Thyroid gland (tissue), 4 donors: ENCODE data around the gene TSHZ1. TPM values are rescaled to one million over a fixed set of nuclear protein-coding genes. Genes with fewer than 3 reads are reported as not detected.

Experiments used
- DNase-seq, 2 donors: peaks; one replicate each; pipeline ENCODE4 v3.0.0-alpha.2; 2019
- H3K27ac ChIP-seq, 3 donors: fragments of 200-600 bp; sonication (generic); 1 replicate in 2 of 3; 2 replicates in 1 of 3; pipeline ENCODE4 v1.5.1; 2016 to 2019; ENCODE audit warnings: mild to moderate bottlenecking in 1 of 3, moderate library complexity in 1 of 3
- H3K27me3 ChIP-seq: fragments of 200-600 bp; sonication (generic); one replicate; pipeline ENCODE4 v1.5.1; 2019
- H3K36me3 ChIP-seq, 2 donors: fragments of 200-600 bp; sonication (generic); one replicate each; pipeline ENCODE4 v1.5.1; 2016 to 2019
- H3K4me1 ChIP-seq, 2 donors: fragments of 200-600 bp; sonication (generic); one replicate each; pipeline ENCODE4 v1.5.1; 2017 to 2019
- H3K4me3 ChIP-seq, 3 donors: fragments of 200-600 bp; sonication (generic); replicated peaks in 1 of 3; 1 replicate in 2 of 3; 2 replicates in 1 of 3; pipeline ENCODE4 v1.5.1; 2016; ENCODE audit warnings: mild to moderate bottlenecking in 1 of 3
- H3K9me3 ChIP-seq: fragments of 200-600 bp; sonication (generic); one replicate; pipeline ENCODE4 v1.5.1; 2017
- POLR2A ChIP-seq, 2 donors: fragments of 450-650 bp; IDR thresholded peaks; one replicate each; pipeline ENCODE4 v1.6.1; 2017; ENCODE audit warnings: antibody characterized with exemption in 2 of 2, mild to moderate bottlenecking in 2 of 2, moderate library complexity in 1 of 2
- WGBS, 2 donors: methylation state at CpG; one replicate each; pipeline ENCODE4 v1.1.5; 2017; 5-methylcytosine and 5-hydroxymethylcytosine counted together
- intact Hi-C: fragments of 100-400 bp; cut with DNase I; formaldehyde crosslinking; loops from one replicate; pipeline ENCODE4 v1.15.1; 2023
- total RNA-seq, 4 donors: library from RNA; depleted of rRNA; stranded (reverse); fragments of >200 nt; gene quantifications; one replicate each; pipeline ENCODE4 v1.2.3, GENCODE V29; 2016
- TF ChIP-seq, protein P1 (sequence below), 6 experiments: fragments of 200-600 bp in 3 of 6; fragments of 450-650 bp in 3 of 6; sonication (generic) in 3 of 6; IDR thresholded peaks; one replicate each; pipeline ENCODE4 v1.5.1; 2016 to 2019; ENCODE audit warnings: antibody characterized with exemption in 6 of 6, mild to moderate bottlenecking in 2 of 6, inconsistent platforms in 1 of 6, moderate library complexity in 1 of 6

TSHZ1 gene
- total RNA-seq, 4 donors from 2014 or later: 17.9 to 22.2 (median 19.0) TPM

- no peak overlapping the region for H3K4me3 ChIP-seq
- no peaks in the 10 kb centered on the region for H3K27me3 ChIP-seq
- no peak for TF ChIP-seq POLR2A (IDR thresholded peaks at IDR 0.05)
- TF ChIP-seq, protein P1, sequence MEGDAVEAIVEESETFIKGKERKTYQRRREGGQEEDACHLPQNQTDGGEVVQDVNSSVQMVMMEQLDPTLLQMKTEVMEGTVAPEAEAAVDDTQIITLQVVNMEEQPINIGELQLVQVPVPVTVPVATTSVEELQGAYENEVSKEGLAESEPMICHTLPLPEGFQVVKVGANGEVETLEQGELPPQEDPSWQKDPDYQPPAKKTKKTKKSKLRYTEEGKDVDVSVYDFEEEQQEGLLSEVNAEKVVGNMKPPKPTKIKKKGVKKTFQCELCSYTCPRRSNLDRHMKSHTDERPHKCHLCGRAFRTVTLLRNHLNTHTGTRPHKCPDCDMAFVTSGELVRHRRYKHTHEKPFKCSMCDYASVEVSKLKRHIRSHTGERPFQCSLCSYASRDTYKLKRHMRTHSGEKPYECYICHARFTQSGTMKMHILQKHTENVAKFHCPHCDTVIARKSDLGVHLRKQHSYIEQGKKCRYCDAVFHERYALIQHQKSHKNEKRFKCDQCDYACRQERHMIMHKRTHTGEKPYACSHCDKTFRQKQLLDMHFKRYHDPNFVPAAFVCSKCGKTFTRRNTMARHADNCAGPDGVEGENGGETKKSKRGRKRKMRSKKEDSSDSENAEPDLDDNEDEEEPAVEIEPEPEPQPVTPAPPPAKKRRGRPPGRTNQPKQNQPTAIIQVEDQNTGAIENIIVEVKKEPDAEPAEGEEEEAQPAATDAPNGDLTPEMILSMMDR (IDR thresholded peaks at IDR 0.05): no peak
- DNase-seq: no peak
- 86 to 94% methylated on average over 13 to 18 of the region's 18 CpGs for WGBS, 2 donors
- H3K27ac ChIP-seq: no peak overlapping the region
- intact Hi-C loops: no loop called here
- H3K4me1 ChIP-seq: peaks cover 7 to 13% of the 10 kb centered on the region in 2 donors
- no peaks in the 10 kb centered on the region for H3K36me3 ChIP-seq
- H3K9me3 ChIP-seq: no peaks in the 10 kb centered on the region
Measured at GRCh38 chr18:75249672-75250470, 39.3 kb downstream of the TSHZ1 start.

DNA sequence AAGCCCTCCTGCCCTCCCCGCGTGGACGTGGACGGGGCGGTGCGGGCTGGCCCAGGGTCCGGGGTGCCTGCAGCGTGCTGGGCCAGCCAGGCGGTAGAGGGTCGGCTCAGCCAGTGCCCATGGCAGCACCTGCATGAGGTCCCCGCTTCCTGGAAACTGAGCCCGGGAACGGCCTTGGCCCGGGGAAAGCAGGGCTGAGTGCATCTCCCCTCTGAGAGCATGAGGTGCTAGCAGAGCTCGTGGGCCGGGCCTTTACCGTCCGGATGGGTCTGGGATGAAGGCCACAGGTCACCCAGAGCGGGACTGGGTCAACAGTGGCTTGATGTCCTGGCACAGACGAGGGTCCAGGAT, 39.8 kb downstream of the TSHZ1 start:
- Histone ChIP-seq H3K9me3 (no peaks in the 10 kb centered on the region), H3K27me3 (no peaks in the 10 kb centered on the region), H3K4me1 (peaks cover 7 to 13% of the 10 kb centered on the region in 2 donors), H3K36me3 (no peaks in the 10 kb centered on the region), H3K27ac (no peak overlapping the region), H3K4me3 (no peak overlapping the region)
- intact Hi-C loops: no loop called here
- TF ChIP-seq, protein P1 (IDR thresholded peaks at IDR 0.05): no peak
- TF ChIP-seq POLR2A (IDR thresholded peaks at IDR 0.05): no peak
- DNase-seq: no peak
- 75 to 100% methylated on average over 7 to 10 of the region's 20 CpGs for WGBS, 2 donors

DNA sequence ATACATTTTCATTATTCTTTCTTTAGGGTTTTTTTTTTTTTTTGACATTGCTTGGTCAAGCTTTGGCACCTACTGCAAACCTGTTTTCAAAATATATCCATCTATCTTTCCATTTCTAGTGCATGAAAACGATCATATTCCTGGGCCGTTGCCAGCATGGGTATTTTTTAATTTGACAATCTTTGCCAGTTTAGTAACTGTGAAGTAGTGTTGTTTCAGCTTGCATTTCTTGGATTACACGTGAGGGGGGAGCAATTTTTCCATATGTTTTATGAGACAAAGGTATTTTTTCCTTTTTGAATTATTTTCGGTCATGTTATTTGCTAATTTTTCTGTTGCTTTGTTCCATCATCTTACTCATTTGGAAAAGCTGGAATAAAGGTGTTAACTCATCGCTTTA, 40.9 kb downstream of the TSHZ1 start:
- WGBS, 2 donors: 83% methylated on average over 5 of the region's 5 CpGs
- H3K4me3 ChIP-seq: no peak overlapping the region
- no peaks in the 10 kb centered on the region for H3K27me3 ChIP-seq
- H3K9me3 ChIP-seq: no peaks in the 10 kb centered on the region
- no peak for DNase-seq
- TF ChIP-seq, protein P1 (IDR thresholded peaks at IDR 0.05): no peak
- no peak for TF ChIP-seq POLR2A (IDR thresholded peaks at IDR 0.05)
- no peaks in the 10 kb centered on the region for H3K36me3 ChIP-seq
- H3K4me1 ChIP-seq: peaks cover 7 to 12% of the 10 kb centered on the region in 2 donors
- H3K27ac ChIP-seq: no peak overlapping the region
- intact Hi-C loops: no loop called here

DNA sequence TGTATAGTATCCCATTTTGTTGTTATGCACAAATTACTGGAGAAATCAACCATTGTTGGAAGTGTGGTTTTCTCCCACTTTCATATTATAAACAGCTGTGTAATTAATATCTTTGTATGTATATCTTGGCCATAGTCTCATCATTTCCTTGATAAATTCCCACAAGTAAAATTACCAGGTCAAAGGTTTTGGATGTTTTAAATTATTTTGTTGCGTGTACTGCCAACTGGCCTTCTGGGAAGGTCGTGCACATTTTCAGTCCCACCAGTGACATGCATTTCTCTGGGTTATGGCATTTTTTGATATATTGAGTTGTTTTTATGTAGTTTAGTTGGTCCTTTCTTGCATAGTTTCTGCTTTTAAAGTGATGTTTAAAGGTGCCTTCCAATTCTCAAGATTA, 41.5 kb downstream of the TSHZ1 start:
- Histone ChIP-seq H3K36me3 (no peaks in the 10 kb centered on the region), H3K27ac (peak overlapping the region in 1 of 3 donors; percentile 29), H3K4me3 (no peak overlapping the region), H3K27me3 (no peaks in the 10 kb centered on the region), H3K4me1 (peaks cover under 1 to 5% of the 10 kb centered on the region in 2 donors), H3K9me3 (no peaks in the 10 kb centered on the region)
- TF ChIP-seq POLR2A (IDR thresholded peaks at IDR 0.05): no peak
- TF ChIP-seq, protein P1 (IDR thresholded peaks at IDR 0.05): no peak
- DNase-seq: no peak
- 73 to 76% methylated on average over 2 of the region's 2 CpGs for WGBS, 2 donors
- intact Hi-C loops: no loop called here

DNA sequence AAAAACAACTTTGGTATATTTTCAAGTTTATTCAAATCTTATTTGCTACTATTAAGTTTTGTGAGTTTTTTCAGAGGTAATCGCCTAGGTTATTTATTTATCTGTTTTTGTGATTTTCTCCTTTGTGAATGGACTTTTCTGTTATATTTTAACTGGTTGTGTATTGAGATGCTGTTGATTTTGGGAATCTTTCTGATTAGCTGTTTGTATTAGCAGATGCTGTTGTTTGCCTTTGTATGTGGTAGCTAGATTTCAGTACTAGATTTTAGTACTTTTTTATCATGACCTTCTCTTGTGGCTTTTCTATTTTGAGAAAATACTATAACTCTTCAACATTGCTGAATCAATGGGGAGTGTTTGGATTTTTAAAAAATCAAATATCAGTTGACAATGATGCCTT, 42.4 kb downstream of the TSHZ1 start:
- TF ChIP-seq, protein P1 (IDR thresholded peaks at IDR 0.05): no peak
- no peak for TF ChIP-seq POLR2A (IDR thresholded peaks at IDR 0.05)
- H3K4me3 ChIP-seq: no peak overlapping the region
- H3K27me3 ChIP-seq: no peaks in the 10 kb centered on the region
- intact Hi-C loops: no loop called here
- H3K4me1 ChIP-seq: peaks cover 0 to 4% of the 10 kb centered on the region in 2 donors
- 88 to 93% methylated on average over 1 of the region's 1 CpG for WGBS, 2 donors
- no peak for DNase-seq
- H3K36me3 ChIP-seq: no peaks in the 10 kb centered on the region
- peak overlapping the region in 1 of 3 donors; percentile 36 for H3K27ac ChIP-seq
- no peaks in the 10 kb centered on the region for H3K9me3 ChIP-seq
